ENCODE measurements around the gene ARMS2.

ARMS2 gene

GRCh38 chr10:122454603-122455080 lies at the start of gene ARMS2:
ARMS2 (plus strand) TSS chr10:122454653; CDS start chr10:122454728, 75 bp downstream.
- DNase-seq (ENCODE audit: low read depth in 2 of 2, low spot score in 1 of 2): no peak

DNA sequence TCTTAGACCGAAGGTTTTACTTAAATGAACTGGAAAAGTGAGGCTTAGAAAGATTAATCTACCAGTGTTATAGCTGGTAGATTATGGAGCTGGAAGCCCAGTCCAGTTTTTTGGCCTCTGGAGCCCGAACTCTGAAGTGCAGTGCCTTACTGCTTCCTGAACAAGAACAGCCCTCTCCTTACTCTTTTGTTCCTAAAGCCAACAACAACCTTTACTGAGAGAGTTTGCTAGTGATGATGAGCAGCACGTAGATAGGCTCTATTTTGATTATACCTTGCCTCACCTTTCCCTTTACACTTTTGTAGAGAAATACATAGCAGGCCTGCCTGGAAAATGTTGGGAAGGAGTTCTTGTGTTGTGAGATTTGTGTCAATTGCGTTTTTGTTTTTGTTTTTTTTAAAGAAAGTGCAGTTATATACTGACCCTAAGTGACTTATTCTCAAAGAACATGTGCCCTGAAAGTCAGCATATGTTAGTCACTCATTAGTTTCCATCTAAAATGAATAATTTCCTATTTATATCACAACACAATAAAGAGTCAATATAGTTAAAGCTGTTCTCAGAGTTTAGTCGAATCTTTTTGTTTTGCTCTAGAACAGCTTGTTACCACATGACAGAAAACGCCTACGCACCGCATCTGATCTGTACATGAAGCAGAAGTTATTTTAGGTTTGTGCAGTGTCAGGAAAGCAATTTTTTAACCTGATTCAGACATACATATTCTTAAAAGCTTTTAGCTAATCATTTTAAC lies 46.9 kb upstream of the ARMS2 start:
- peak in 1 of 2 donors; percentile 10 for DNase-seq (ENCODE audit: low read depth in 2 of 2, low spot score in 1 of 2)

DNA sequence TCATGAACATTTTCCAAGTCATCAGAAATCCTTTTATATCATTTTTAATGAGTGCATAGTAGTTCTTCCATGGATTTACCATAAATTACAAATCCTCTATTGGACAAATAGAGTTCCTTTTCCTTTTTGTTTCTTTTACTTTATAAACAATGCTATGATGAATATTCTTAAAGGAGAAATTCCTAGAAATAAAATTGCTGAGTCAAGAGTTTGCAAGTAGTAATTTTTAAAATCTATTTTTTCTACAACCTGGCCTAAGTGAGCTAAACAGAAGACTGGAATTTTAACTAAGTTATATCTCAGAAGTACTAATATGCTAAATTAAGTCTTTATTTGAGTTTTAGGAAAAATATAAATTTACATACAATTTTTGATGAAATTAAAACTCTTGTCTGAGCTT lies 41.1 kb upstream of the ARMS2 start:
- no peak for DNase-seq (ENCODE audit: low read depth in 2 of 2, low spot score in 1 of 2)

DNA sequence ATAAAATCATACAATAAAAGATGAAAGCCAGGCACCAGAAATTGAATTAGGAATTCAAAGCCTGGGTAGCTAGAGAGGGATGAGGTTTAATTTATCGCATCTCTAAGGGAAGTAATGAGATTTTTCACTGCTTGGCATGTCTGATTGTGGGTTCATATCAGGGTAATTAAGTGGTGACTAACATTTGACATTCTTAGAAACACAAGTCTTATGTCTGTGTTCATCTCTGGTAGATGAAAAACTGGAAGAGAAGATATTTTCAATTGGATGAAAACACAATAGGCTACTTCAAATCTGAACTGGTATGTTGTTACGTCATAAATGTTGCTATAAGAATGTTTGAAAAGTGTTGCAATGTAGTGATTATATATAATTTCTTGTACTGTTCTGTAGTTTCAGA lies 36.8 kb upstream of the ARMS2 start:
- no peak for DNase-seq (ENCODE audit: low read depth in 2 of 2, low spot score in 1 of 2)

DNA sequence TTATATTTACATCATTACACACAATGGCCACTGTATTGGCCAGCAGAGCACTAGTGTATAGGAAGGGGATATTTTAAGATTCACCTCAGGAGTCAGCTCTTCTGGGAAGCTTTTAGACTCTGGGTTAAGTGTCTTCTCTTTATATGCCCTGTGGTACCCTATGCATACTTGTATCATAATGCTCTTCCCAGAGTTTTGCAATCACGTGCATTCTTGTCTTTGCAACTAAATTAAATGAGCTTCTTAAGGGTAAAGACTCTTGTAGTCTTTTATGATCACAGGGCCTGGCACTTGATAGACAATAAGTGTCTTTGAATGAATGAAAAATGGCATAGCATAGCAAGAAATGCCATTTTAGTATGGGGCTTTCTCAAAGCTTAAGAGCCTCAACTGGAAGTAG lies 35.4 kb upstream of the ARMS2 start:
- DNase-seq (ENCODE audit: low read depth in 2 of 2, low spot score in 1 of 2): no peak

- DNase-seq (ENCODE audit: low read depth in 2 of 2, low spot score in 1 of 2): no peak
Measured at GRCh38 chr10:122419876-122420623, 34.4 kb upstream of the ARMS2 start.

DNA sequence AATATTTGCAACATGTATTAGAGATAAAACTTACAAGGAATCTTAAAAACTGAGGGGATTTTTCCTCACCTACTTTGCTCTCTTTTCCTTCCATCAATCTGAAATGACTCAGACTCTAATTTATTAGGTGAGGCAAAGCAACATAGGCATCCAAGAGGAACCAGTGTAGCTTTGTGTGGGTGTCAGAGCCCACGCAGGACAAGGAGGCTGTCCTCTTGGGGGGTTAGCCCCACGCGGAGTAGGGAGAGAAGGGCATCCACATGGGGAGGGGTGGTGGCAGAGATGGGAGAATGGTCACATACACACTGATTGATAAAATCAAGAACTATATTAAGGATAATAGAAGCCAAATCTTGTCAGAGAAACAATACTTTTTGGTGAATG lies 33.8 kb upstream of the ARMS2 start:
- no peak for DNase-seq (ENCODE audit: low read depth in 2 of 2, low spot score in 1 of 2)

GRCh38 chr10:122421054-122421625 lies 33.3 kb upstream of the ARMS2 start:
- no peak for DNase-seq (ENCODE audit: low read depth in 2 of 2, low spot score in 1 of 2)

- no peak for DNase-seq (ENCODE audit: low read depth in 2 of 2, low spot score in 1 of 2)
Measured at GRCh38 chr10:122421742-122422141, 32.7 kb upstream of the ARMS2 start.

GRCh38 chr10:122422266-122422989 lies 32.0 kb upstream of the ARMS2 start:
- DNase-seq (ENCODE audit: low read depth in 2 of 2, low spot score in 1 of 2): peak; percentile 7 to 11

DNA sequence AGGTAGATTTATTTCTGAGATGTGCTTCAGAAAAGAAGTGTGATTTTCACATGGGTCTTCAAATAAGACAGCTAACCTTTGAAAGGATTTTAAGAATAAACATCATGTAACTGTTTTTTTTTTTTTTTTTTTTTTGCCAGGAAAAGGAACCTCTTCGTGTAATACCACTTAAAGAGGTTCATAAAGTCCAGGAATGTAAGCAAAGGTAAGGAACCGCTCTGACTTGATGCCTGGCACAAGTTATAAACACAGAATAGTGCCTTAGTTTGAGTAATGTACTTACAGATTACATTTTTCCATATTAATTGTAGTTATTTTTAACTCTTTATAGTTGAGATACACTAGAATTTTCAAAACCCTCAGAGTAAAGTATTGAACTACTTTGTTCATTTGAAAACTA lies 30.4 kb upstream of the ARMS2 start:
- DNase-seq (ENCODE audit: low read depth in 2 of 2, low spot score in 1 of 2): no peak

- DNase-seq (ENCODE audit: low read depth in 2 of 2, low spot score in 1 of 2): no peak
Measured at GRCh38 chr10:122426829-122427228, 27.6 kb upstream of the ARMS2 start.

GRCh38 chr10:122427280-122427679 lies 27.2 kb upstream of the ARMS2 start:
- DNase-seq (ENCODE audit: low read depth in 2 of 2, low spot score in 1 of 2): no peak

DNA sequence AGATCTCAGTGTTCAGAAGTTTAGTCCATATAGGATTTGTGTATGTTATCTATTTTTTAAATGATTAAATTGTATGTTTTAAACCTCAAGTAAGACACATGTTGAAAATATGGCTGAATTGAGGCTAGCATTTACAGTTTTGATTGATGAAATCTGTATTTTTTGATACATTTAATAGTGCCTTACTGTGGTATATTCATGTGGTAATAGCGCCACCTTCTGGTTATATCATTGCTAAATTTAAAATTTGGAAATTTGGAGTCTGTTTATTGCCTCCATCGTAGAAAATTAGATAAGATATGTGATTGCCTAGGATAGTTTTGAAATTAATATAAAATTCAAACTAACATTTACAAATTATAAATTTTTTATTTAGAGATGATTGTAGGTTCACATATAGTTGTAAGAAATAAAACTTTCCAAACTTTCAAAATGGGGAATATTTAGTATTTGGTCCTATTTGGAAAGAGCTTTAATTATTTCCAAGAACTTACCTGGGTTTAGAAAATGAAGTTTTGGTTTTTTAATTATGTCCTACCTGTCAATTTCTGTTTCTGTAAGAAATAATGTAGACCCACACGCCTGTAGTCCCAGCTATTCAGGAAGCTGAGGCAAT lies 19.1 kb upstream of the ARMS2 start:
- no peak for DNase-seq (ENCODE audit: low read depth in 2 of 2, low spot score in 1 of 2)

DNA sequence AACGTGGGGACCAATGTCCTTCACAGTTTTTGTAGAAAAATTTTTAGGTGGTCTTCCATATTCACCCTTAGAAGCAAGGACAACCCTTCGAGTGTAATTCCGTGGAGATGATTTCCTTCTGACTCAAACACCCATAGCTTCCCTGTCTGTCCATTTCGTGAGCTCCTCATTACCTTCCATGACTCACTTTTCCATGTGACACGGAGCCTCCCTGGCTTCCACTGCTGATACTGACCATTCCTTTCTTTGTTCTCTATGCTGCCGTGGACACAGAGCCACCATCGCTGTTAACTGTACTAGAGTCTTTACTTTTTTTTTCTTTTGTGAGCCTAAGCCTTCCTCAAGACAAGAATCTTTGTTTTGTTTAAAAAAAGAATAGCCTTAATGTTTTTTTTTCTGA lies 12.5 kb upstream of the ARMS2 start:
- no peak for DNase-seq (ENCODE audit: low read depth in 2 of 2, low spot score in 1 of 2)

- no peak for DNase-seq (ENCODE audit: low read depth in 2 of 2, low spot score in 1 of 2)
Measured at GRCh38 chr10:122445469-122445868, 9.0 kb upstream of the ARMS2 start.

DNA sequence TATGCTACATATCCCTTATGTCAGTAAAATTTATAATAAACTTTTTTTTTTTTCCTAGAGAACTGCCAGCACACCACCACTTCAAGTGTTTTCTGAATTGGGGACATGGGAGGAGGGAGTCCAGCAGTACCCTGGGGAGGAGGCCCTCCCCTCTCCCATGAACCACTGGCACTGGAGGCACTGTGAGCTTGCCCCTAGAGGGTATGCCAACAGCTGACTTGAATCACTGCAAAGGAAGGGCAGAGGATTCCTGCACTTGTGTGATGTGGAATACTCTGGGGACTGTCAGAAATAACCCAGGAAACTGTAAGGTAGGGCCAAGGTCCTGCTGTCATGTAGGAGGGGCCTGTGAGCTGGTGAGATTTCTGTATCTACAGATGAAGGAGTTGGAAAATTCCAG lies 8.5 kb upstream of the ARMS2 start:
- no peak for DNase-seq (ENCODE audit: low read depth in 2 of 2, low spot score in 1 of 2)

- DNase-seq (ENCODE audit: low read depth in 2 of 2, low spot score in 1 of 2): no peak
Measured at GRCh38 chr10:122446668-122447423, 7.6 kb upstream of the ARMS2 start.

- no peak for DNase-seq (ENCODE audit: low read depth in 2 of 2, low spot score in 1 of 2)
Measured at GRCh38 chr10:122448600-122448999, 5.9 kb upstream of the ARMS2 start.

DNA sequence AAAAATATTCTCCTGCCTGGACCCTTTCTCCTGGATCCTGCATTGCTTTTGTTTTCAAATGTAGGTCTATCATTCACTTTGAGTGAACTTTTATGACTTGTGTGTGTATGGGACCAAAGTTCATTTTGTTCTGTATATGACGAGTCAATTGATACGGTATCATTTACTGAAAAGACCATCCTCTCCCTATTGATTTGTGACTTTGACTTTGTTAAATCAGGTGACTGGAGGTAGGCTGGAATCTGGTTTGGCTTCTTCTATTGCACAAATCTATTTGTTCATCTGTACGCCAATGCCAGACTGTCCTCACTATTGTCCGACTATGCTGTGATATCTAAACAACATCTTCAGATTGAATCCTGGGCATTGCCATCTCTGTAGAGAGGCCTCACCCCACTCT lies 5.3 kb upstream of the ARMS2 start:
- no peak for DNase-seq (ENCODE audit: low read depth in 2 of 2, low spot score in 1 of 2)
